ENCODE results near the gene BCAT1.
"Not testable (repeated sequence)": the region's sequence is repeated elsewhere in the genome, so short reads cannot be mapped to it uniquely, and the experiment has no call there.

Gene BCAT1

GRCh38 chr12:24940157-24940556, 8.7 kb downstream of the BCAT1 start:
- no peak overlapping the region for H3K27ac ChIP-seq (ENCODE audit: poor library complexity, severe bottlenecking)
- no peak overlapping the region for H3K4me3 ChIP-seq (ENCODE audit: severe bottlenecking)
- no peaks in the 10 kb centered on the region for H3K4me1 ChIP-seq (ENCODE audit: insufficient read depth, poor library complexity, severe bottlenecking)
- no peak for TF ChIP-seq CTCF (IDR thresholded peaks at IDR 0.05; ENCODE audit: poor library complexity, severe bottlenecking)
- ATAC-seq (ENCODE audit: low read depth) (no peak), DNase-seq (ENCODE audit: low spot score) (no peak)
- H3K27me3 ChIP-seq (ENCODE audit: insufficient read depth, poor library complexity, severe bottlenecking): no peaks in the 10 kb centered on the region
- no peaks in the 10 kb centered on the region for H3K9me3 ChIP-seq (ENCODE audit: severe bottlenecking)
- H3K36me3 ChIP-seq (ENCODE audit: low read depth): no peaks in the 10 kb centered on the region

DNA sequence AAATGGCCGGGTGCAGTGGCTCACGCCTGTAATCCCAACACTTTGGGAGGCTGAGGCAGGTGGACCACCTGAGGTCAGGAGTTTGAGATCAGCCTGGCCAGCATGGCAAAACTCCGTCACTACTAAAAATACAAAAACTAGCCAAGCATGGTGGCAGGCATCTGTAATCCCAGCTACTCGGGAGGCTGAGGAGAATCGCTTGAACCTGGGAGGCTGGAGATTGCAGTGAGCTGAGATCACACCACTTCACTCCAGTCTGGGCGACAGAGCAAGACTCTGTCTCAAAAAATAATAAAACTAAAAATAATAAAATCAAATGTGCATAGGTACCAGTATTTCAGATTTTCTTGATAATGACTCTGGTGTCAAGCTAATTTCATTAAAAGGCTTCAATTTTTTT, 9.3 kb downstream of the BCAT1 start:
- H3K4me1 ChIP-seq (ENCODE audit: insufficient read depth, poor library complexity, severe bottlenecking); H3K27me3 ChIP-seq (ENCODE audit: insufficient read depth, poor library complexity, severe bottlenecking); ATAC-seq (ENCODE audit: low read depth); H3K9me3 ChIP-seq (ENCODE audit: severe bottlenecking); H3K36me3 ChIP-seq (ENCODE audit: low read depth); DNase-seq (ENCODE audit: low spot score); H3K27ac ChIP-seq (ENCODE audit: poor library complexity, severe bottlenecking); H3K4me3 ChIP-seq (ENCODE audit: severe bottlenecking): not testable (repeated sequence)

DNA sequence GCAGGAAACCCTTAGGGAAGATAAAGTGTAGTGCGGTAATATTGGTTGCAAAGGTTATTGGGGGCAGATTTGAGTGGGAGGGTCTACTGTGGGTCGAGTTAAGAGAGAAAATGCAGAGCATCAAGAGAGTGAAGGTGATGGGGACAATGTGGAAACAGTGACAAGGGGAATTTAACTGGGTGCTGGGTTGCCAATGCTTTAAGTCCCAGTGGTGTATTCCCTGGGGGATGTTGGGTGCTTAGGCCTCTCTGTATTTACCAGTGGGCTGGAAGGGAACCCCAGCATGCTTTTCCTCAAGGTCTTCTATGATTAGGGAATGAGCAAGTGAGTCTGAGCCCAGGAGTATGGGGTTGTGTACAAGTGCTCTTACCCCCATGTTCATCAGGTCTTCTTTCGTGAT, 10.6 kb downstream of the BCAT1 start:
- TF ChIP-seq CTCF (IDR thresholded peaks at IDR 0.05; ENCODE audit: poor library complexity, severe bottlenecking): no peak
- no peak overlapping the region for H3K4me3 ChIP-seq (ENCODE audit: severe bottlenecking)
- H3K27me3 ChIP-seq (ENCODE audit: insufficient read depth, poor library complexity, severe bottlenecking): no peaks in the 10 kb centered on the region
- DNase-seq (ENCODE audit: low spot score): no peak
- H3K27ac ChIP-seq (ENCODE audit: poor library complexity, severe bottlenecking): no peak overlapping the region
- H3K4me1 ChIP-seq (ENCODE audit: insufficient read depth, poor library complexity, severe bottlenecking): no peaks in the 10 kb centered on the region
- H3K36me3 ChIP-seq (ENCODE audit: low read depth): no peaks in the 10 kb centered on the region
- no peak for ATAC-seq (ENCODE audit: low read depth)
- no peaks in the 10 kb centered on the region for H3K9me3 ChIP-seq (ENCODE audit: severe bottlenecking)

- TF ChIP-seq CTCF (IDR thresholded peaks at IDR 0.05; ENCODE audit: poor library complexity, severe bottlenecking): no peak
- Histone ChIP-seq H3K36me3 (ENCODE audit: low read depth) (no peaks in the 10 kb centered on the region), H3K9me3 (ENCODE audit: severe bottlenecking) (no peaks in the 10 kb centered on the region), H3K4me3 (ENCODE audit: severe bottlenecking) (no peak overlapping the region), H3K27me3 (ENCODE audit: insufficient read depth, poor library complexity, severe bottlenecking) (no peaks in the 10 kb centered on the region), H3K4me1 (ENCODE audit: insufficient read depth, poor library complexity, severe bottlenecking) (no peaks in the 10 kb centered on the region), H3K27ac (ENCODE audit: poor library complexity, severe bottlenecking) (no peak overlapping the region)
- ATAC-seq (ENCODE audit: low read depth) (no peak), DNase-seq (ENCODE audit: low spot score) (no peak)
Observed at GRCh38 chr12:24937553-24938244, 11.2 kb downstream of the BCAT1 start.

GRCh38 chr12:24933694-24934407, 15.1 kb downstream of the BCAT1 start:
- H3K27me3 ChIP-seq (ENCODE audit: insufficient read depth, poor library complexity, severe bottlenecking): no peaks in the 10 kb centered on the region
- H3K4me1 ChIP-seq (ENCODE audit: insufficient read depth, poor library complexity, severe bottlenecking): no peaks in the 10 kb centered on the region
- no peak overlapping the region for H3K4me3 ChIP-seq (ENCODE audit: severe bottlenecking)
- H3K36me3 ChIP-seq (ENCODE audit: low read depth): no peaks in the 10 kb centered on the region
- DNase-seq (ENCODE audit: low spot score) (no peak), ATAC-seq (ENCODE audit: low read depth) (no peak)
- no peak overlapping the region for H3K27ac ChIP-seq (ENCODE audit: poor library complexity, severe bottlenecking)
- no peaks in the 10 kb centered on the region for H3K9me3 ChIP-seq (ENCODE audit: severe bottlenecking)
- TF ChIP-seq CTCF (IDR thresholded peaks at IDR 0.05; ENCODE audit: poor library complexity, severe bottlenecking): no peak

Data from RWPE2 (cell line).